Gastrocnemius medialis (tissue), 4 donors: ENCODE results near the gene ID1. TPM values are rescaled to one million over a fixed set of nuclear protein-coding genes. Genes with fewer than 3 reads are reported as not detected.
A peak's percentile ranks its signal among the peaks of the same experiment; 100 is the strongest.

Experiments
- ATAC-seq, 2 donors: fragments of 150-250 bp; one replicate each; pipeline ENCODE4 v1.9.1; 2016
- DNase-seq, 2 donors: peaks; one replicate each; pipeline ENCODE4 v3.0.0-alpha.2; 2019
- H3K27ac ChIP-seq, 4 donors: fragments of 200-600 bp; sonication (generic); 1 replicate in 1 of 4; 2 replicates in 3 of 4; pipeline ENCODE4 v1.5.1; 2016 to 2018; ENCODE audit warnings: mild to moderate bottlenecking in 2 of 4, moderate library complexity in 1 of 4
- H3K27me3 ChIP-seq, 3 donors: fragments of 200-600 bp; sonication (generic) in 2 of 3; 1 replicate in 1 of 3; 2 replicates in 2 of 3; pipeline versions ENCODE4 v1.5.1 to v1.6.0; 2016 to 2019; ENCODE audit warnings: mild to moderate bottlenecking in 1 of 3, moderate library complexity in 1 of 3
- H3K36me3 ChIP-seq, 2 donors: fragments of 200-600 bp; sonication (generic) in 1 of 2; one replicate each; pipeline ENCODE4 v1.5.1; 2017 to 2018
- H3K4me1 ChIP-seq, 2 donors: fragments of 200-600 bp; sonication (generic) in 1 of 2; one replicate each; pipeline ENCODE4 v1.5.1; 2016 to 2017; ENCODE audit warnings: mild to moderate bottlenecking in 2 of 2
- H3K4me3 ChIP-seq, 4 donors: fragments of 200-600 bp; sonication (generic) in 3 of 4; 1 replicate in 1 of 4; 2 replicates in 3 of 4; pipeline ENCODE4 v1.5.1; 2016 to 2019; ENCODE audit warnings: mild to moderate bottlenecking in 2 of 4
- H3K9me3 ChIP-seq, 3 donors: fragments of 200-600 bp; sonication (generic) in 2 of 3; 1 replicate in 1 of 3; 2 replicates in 2 of 3; pipeline ENCODE4 v1.5.1; 2016 to 2019
- POLR2A ChIP-seq, 2 donors: fragments of 450-650 bp; IDR thresholded peaks; one replicate each; pipeline ENCODE4 v1.6.1; 2017; ENCODE audit warnings: antibody characterized with exemption in 2 of 2, mild to moderate bottlenecking in 2 of 2, moderate library complexity in 2 of 2
- in situ Hi-C, 4 donors: fragments of 200-750 bp; cut with MboI; loops; one replicate each; pipeline versions ENCODE4 v1.15.0 to v1.8.0; 2017; ENCODE audit warnings: low sequenced_read_pairs in 4 of 4
- intact Hi-C: fragments of 100-400 bp; cut with DNase I; formaldehyde crosslinking; loops from one replicate; pipeline ENCODE4 v1.15.1; 2023; ENCODE audit warnings: low total_unique reads
- total RNA-seq, 4 donors: library from RNA; depleted of rRNA; stranded (reverse); fragments of >200 nt; gene quantifications; one replicate each; pipeline versions ENCODE4 v1.1.0 to v1.2.3, GENCODE V29; 2016
- TF ChIP-seq, protein P1 (sequence below), 5 experiments: fragments of 450-650 bp in 3 of 5; fragments of 200-600 bp in 2 of 5; sonication (generic) in 2 of 5; IDR thresholded peaks in 4 of 5; conservative IDR thresholded peaks in 1 of 5; 1 replicate in 4 of 5; 2 replicates in 1 of 5; pipeline ENCODE4 v1.5.1; 2016 to 2019; ENCODE audit warnings: antibody characterized with exemption in 5 of 5, mild to moderate bottlenecking in 3 of 5, moderate library complexity in 3 of 5

Gene ID1, protein sequence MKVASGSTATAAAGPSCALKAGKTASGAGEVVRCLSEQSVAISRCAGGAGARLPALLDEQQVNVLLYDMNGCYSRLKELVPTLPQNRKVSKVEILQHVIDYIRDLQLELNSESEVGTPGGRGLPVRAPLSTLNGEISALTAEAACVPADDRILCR
- total RNA-seq: 100 to 1,000 TPM; 115 to 206 (median 148) TPM

DNA sequence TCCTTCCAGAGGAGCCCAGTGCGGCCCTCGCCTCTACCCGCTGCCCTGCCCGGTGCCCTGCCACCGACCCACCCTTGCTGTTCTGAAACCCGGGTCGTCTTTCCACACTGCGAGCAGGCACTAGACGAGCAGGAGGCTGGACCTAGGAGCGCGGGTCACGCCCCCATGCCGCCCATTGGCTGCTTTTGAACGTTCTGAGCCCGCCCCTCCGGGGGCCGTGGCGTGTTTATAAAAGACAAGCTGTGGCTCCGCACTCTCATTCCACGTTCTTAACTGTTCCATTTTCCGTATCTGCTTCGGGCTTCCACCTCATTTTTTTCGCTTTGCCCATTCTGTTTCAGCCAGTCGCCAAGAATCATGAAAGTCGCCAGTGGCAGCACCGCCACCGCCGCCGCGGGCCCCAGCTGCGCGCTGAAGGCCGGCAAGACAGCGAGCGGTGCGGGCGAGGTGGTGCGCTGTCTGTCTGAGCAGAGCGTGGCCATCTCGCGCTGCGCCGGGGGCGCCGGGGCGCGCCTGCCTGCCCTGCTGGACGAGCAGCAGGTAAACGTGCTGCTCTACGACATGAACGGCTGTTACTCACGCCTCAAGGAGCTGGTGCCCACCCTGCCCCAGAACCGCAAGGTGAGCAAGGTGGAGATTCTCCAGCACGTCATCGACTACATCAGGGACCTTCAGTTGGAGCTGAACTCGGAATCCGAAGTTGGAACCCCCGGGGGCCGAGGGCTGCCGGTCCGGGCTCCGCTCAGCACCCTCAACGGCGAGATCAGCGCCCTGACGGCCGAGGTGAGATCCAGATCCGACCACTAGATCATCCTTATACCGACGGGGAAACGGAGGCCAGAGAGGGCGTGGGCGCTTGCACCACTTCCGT, at the start of gene ID1:
TSS of gene ID1 (plus strand) at position 259 of the 871 bp plus-strand sequence. CDS start at position 358, 99 bp downstream.
- Histone ChIP-seq H3K4me3 (peak within 1 kb of the TSS; percentile 72 to 89 (median 78)), H3K36me3 (no peaks in the 10 kb centered on the region), H3K27ac (peak within 1 kb of the TSS; percentile 84 to 95 (median 92)), H3K9me3 (no peaks in the 10 kb centered on the region), H3K27me3 (no peaks in the 10 kb centered on the region), H3K4me1 (peaks cover 0 to 35% of the 10 kb centered on the region in 2 donors)
- TF ChIP-seq POLR2A (IDR thresholded peaks at IDR 0.05): peak; percentile 94 to 95
- TF ChIP-seq, protein P1, sequence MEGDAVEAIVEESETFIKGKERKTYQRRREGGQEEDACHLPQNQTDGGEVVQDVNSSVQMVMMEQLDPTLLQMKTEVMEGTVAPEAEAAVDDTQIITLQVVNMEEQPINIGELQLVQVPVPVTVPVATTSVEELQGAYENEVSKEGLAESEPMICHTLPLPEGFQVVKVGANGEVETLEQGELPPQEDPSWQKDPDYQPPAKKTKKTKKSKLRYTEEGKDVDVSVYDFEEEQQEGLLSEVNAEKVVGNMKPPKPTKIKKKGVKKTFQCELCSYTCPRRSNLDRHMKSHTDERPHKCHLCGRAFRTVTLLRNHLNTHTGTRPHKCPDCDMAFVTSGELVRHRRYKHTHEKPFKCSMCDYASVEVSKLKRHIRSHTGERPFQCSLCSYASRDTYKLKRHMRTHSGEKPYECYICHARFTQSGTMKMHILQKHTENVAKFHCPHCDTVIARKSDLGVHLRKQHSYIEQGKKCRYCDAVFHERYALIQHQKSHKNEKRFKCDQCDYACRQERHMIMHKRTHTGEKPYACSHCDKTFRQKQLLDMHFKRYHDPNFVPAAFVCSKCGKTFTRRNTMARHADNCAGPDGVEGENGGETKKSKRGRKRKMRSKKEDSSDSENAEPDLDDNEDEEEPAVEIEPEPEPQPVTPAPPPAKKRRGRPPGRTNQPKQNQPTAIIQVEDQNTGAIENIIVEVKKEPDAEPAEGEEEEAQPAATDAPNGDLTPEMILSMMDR (IDR thresholded peaks at IDR 0.05 in 4 of 5, conservative IDR thresholded peaks at IDR 0.05 in 1 of 5): no peak
- in situ Hi-C loops (no loop called here), intact Hi-C loops (no loop called here)
- ATAC-seq: peak; percentile 80 to 91
- DNase-seq: peak; percentile 92 to 98

DNA sequence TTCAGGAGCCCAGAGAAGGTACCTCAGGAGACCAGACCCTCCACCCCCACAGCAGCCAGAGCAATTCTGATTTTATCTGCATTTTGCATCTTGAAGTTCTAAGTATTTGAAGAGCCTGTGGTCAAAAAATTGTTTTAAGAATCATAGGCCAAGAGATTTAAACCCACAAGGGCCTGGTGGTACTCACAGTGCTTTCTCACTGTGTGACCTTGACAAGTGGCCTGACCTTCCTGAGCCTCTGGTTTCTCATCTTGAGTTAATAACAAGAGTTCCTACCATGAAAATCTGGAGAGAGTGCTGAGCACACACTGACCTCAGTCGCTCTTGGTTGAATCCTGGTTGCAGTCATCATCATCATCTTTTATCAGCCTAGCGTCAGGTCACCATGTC, 45.4 kb upstream of the ID1 start:
- intact Hi-C loops: loop anchor here (2.0 to 5.0 kb wide), 2 partner anchors 37 to 53 kb away; no protein-coding TSS in a partner anchor
- Histone ChIP-seq H3K4me3 (no peak overlapping the region), H3K27ac (peak overlapping the region; percentile 74 to 84 (median 78)), H3K9me3 (no peaks in the 10 kb centered on the region), H3K4me1 (peaks cover 15 to 32% of the 10 kb centered on the region in 2 donors), H3K36me3 (peaks cover 0 to 41% of the 10 kb centered on the region in 2 donors), H3K27me3 (no peaks in the 10 kb centered on the region)
- no peak for ATAC-seq
- TF ChIP-seq, protein P1 (IDR thresholded peaks at IDR 0.05 in 4 of 5, conservative IDR thresholded peaks at IDR 0.05 in 1 of 5): no peak
- no peak for TF ChIP-seq POLR2A (IDR thresholded peaks at IDR 0.05)
- in situ Hi-C loops: loop anchor here (5.0 to 25.0 kb wide), 2 partner anchors 53 to 178 kb away; partner anchors contain the start of gene TPX2 (in 1 of the 4)
- no peak for DNase-seq

DNA sequence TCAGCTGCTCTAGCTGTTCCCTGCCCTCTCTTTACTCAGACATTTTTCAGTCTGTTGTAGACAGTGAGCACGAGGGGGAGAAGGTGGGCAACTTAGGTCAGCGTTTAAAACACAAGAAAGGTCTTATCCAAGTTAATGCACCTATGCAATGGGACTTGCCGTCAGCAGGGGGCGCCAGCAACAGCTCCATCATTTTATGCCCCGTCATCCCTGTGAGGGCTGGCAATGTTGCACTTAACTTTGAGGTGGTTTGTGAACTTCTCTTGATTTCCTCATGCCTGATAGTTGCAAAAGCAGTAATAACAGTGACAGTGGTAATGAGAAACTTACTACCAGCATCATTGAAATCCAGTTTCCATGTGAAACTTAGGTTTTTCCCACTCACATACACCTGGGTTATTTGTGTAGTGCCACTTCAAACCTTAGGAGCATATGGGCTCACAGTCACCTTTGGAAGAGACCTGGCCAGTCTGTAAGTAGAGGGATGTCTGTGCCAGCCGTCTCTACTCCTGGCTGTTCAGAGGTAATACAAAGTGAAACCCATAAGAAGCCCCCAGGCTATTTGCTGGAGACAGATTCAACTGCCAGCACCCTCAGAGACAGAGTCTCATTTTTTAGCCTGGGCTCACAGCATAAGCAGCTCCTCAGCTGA, 44.9 kb upstream of the ID1 start:
- DNase-seq: peak; percentile 28 to 74
- no peaks in the 10 kb centered on the region for H3K9me3 ChIP-seq
- no peak overlapping the region for H3K4me3 ChIP-seq
- H3K27me3 ChIP-seq: no peaks in the 10 kb centered on the region
- intact Hi-C loops: loop anchor here (2.0 kb wide), 1 partner anchor 53 kb away; no protein-coding TSS in a partner anchor
- peaks cover 0 to 36% of the 10 kb centered on the region in 2 donors for H3K36me3 ChIP-seq
- in situ Hi-C loops: loop anchor here (5.0 to 25.0 kb wide), 2 partner anchors 52 to 177 kb away; partner anchors contain the start of gene TPX2 (in 1 of the 4)
- TF ChIP-seq, protein P1 (IDR thresholded peaks at IDR 0.05 in 4 of 5, conservative IDR thresholded peaks at IDR 0.05 in 1 of 5): peak; percentile 75 to 90 (median 79)
- no peak for TF ChIP-seq POLR2A (IDR thresholded peaks at IDR 0.05)
- peak in 1 of 2 donors; percentile 63 for ATAC-seq
- peak overlapping the region; percentile 74 to 84 (median 78) for H3K27ac ChIP-seq
- H3K4me1 ChIP-seq: peaks cover 15 to 32% of the 10 kb centered on the region in 2 donors
